H1 (cell line): ENCODE measurements around the gene PPM1N.

ENCODE experiments used
- EZH2 ChIP-seq: fragments of 200-600 bp; sonication (generic); IDR thresholded peaks from 2 replicates; pipeline ENCODE4 v1.7.1; 2012; ENCODE audit warnings: low read depth, mild to moderate bottlenecking, moderate library complexity, low read length, inconsistent platforms; ENCODE audit not compliant: severe bottlenecking
- RXRA ChIP-seq: IDR thresholded peaks from 2 replicates; pipeline ENCODE4 v1.6.1; 2011; ENCODE audit warnings: low read depth, mild to moderate bottlenecking, low read length, moderate library complexity; ENCODE audit not compliant: insufficient read depth
- TF ChIP-seq, protein P1 (sequence below), 3 experiments: IDR thresholded peaks; 1 replicate in 2 of 3; 2 replicates in 1 of 3; pipeline versions ENCODE4 v1.5.1 to v1.6.1; 2011; ENCODE audit warnings: low read length in 3 of 3, mild to moderate bottlenecking in 3 of 3, inconsistent platforms in 2 of 3, low read depth in 1 of 3, moderate library complexity in 1 of 3; ENCODE audit not compliant: insufficient read depth in 1 of 3; ENCODE audit errors: control extremely low read depth in 1 of 3

DNA sequence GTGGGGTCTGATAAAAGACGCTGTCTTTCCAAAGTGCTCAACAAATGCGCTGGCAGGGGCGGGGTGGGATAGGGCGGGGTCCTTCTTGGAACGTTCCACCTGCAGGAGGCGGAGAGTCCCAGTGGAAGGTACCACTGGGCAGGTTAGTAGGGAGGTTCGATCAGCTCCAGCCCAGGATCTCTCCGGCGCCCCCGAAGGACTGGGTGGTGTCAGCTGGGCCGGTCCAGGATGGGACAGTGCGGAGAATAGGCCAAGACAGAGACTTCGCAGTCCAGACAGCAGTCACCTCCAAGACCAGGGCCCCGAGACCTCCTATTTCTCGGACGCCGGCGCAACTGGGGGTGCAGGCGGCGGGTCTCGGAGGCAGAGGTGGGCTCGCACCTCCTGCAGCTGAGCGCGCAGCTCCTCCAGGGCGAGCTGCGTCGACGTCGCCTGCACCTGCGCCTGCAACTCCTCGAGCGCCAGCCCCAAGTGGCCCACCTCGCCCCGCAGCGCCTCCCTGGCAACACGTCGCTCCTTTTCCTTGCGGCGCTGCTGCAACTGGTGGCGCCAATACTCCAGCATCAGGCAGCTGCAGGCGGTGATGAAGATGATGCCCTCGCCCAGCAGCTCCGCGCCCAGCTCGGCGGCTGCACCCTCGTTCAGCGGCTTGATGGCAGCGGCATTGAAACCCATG is 30.6 kb downstream of the PPM1N start:
- TF ChIP-seq RXRA = no peak
- TF ChIP-seq, protein P1, sequence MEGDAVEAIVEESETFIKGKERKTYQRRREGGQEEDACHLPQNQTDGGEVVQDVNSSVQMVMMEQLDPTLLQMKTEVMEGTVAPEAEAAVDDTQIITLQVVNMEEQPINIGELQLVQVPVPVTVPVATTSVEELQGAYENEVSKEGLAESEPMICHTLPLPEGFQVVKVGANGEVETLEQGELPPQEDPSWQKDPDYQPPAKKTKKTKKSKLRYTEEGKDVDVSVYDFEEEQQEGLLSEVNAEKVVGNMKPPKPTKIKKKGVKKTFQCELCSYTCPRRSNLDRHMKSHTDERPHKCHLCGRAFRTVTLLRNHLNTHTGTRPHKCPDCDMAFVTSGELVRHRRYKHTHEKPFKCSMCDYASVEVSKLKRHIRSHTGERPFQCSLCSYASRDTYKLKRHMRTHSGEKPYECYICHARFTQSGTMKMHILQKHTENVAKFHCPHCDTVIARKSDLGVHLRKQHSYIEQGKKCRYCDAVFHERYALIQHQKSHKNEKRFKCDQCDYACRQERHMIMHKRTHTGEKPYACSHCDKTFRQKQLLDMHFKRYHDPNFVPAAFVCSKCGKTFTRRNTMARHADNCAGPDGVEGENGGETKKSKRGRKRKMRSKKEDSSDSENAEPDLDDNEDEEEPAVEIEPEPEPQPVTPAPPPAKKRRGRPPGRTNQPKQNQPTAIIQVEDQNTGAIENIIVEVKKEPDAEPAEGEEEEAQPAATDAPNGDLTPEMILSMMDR (IDR thresholded peaks at IDR 0.05; ENCODE audit: control extremely low read depth in 1 of 3, insufficient read depth in 1 of 3, low read depth in 1 of 3, low read length in 3 of 3) = peak; percentile 7 to 26 (median 14)
- no peak for TF ChIP-seq EZH2
